HL-60 (cell line): ENCODE data around the gene CD44.

Experiments
- DNase-seq, 2 experiments: peaks; one replicate each; pipeline ENCODE4 v3.0.0-alpha.2; 2010 to 2020; ENCODE audit warnings: low read depth in 1 of 2, low spot score in 1 of 2
- H3K27ac ChIP-seq: fragments of 250-450 bp; sonication (Bioruptor Pico); replicated peaks from 2 replicates; pipeline ENCODE4 v1.5.1; 2020; ENCODE audit warnings: mild to moderate bottlenecking, moderate library complexity
- H3K27me3 ChIP-seq: fragments of 250-450 bp; sonication (Bioruptor Pico); 2 replicates; pipeline ENCODE4 v1.5.1; 2021; ENCODE audit warnings: mild to moderate bottlenecking, moderate library complexity; ENCODE audit not compliant: insufficient read depth, poor library complexity, severe bottlenecking
- H3K4me3 ChIP-seq: replicated peaks from 2 replicates; pipeline ENCODE4 v1.5.1; 2011; ENCODE audit warnings: mild to moderate bottlenecking, control low read depth, low read length; ENCODE audit not compliant: insufficient read depth
- GABPA ChIP-seq: IDR thresholded peaks from 2 replicates; pipeline ENCODE4 v1.6.1; 2012; ENCODE audit warnings: low read depth
- POLR2AphosphoS5 ChIP-seq: IDR thresholded peaks from 2 replicates; pipeline ENCODE4 v1.6.1; 2012; ENCODE audit warnings: low read depth
- SPI1 ChIP-seq: IDR thresholded peaks from 2 replicates; pipeline ENCODE4 v1.6.1; 2012; ENCODE audit warnings: low read depth, mild to moderate bottlenecking, borderline replicate concordance
- TF ChIP-seq, protein P1 (sequence below): IDR thresholded peaks from one replicate; pipeline ENCODE4 v1.5.1; 2011; ENCODE audit warnings: low read length, control low read depth, inconsistent platforms; ENCODE audit not compliant: insufficient read depth
- TF ChIP-seq, protein P2 (sequence below): IDR thresholded peaks from 2 replicates; pipeline ENCODE4 v1.6.1; 2012; ENCODE audit warnings: low read depth; ENCODE audit not compliant: insufficient replicate concordance

CD44 gene

DNA sequence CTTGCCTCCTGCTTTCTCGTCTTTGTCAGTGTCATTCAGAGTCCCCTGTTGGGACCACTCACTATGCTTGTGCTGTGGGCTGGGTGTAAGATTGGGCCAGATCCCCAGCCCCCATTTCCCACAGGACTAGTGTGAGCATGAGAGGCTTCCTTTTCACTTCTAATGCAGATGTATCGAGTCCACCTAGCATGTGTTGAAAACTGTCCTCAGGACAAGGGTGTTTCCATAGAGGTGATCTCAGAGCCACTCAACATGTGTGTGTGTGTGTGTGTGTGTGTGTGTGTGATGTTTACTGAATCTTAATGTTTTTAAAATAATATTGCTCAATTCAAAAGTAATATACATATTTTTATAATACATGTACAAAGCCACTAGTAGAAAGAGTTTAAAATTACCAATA lies 11.4 kb upstream of the CD44 start:
- Histone ChIP-seq H3K4me3 (no peak overlapping the region), H3K27me3 (no peaks in the 10 kb centered on the region), H3K27ac (no peak overlapping the region)
- TF ChIP-seq, protein P1, sequence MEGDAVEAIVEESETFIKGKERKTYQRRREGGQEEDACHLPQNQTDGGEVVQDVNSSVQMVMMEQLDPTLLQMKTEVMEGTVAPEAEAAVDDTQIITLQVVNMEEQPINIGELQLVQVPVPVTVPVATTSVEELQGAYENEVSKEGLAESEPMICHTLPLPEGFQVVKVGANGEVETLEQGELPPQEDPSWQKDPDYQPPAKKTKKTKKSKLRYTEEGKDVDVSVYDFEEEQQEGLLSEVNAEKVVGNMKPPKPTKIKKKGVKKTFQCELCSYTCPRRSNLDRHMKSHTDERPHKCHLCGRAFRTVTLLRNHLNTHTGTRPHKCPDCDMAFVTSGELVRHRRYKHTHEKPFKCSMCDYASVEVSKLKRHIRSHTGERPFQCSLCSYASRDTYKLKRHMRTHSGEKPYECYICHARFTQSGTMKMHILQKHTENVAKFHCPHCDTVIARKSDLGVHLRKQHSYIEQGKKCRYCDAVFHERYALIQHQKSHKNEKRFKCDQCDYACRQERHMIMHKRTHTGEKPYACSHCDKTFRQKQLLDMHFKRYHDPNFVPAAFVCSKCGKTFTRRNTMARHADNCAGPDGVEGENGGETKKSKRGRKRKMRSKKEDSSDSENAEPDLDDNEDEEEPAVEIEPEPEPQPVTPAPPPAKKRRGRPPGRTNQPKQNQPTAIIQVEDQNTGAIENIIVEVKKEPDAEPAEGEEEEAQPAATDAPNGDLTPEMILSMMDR, result no peak
- TF ChIP-seq, protein P2, sequence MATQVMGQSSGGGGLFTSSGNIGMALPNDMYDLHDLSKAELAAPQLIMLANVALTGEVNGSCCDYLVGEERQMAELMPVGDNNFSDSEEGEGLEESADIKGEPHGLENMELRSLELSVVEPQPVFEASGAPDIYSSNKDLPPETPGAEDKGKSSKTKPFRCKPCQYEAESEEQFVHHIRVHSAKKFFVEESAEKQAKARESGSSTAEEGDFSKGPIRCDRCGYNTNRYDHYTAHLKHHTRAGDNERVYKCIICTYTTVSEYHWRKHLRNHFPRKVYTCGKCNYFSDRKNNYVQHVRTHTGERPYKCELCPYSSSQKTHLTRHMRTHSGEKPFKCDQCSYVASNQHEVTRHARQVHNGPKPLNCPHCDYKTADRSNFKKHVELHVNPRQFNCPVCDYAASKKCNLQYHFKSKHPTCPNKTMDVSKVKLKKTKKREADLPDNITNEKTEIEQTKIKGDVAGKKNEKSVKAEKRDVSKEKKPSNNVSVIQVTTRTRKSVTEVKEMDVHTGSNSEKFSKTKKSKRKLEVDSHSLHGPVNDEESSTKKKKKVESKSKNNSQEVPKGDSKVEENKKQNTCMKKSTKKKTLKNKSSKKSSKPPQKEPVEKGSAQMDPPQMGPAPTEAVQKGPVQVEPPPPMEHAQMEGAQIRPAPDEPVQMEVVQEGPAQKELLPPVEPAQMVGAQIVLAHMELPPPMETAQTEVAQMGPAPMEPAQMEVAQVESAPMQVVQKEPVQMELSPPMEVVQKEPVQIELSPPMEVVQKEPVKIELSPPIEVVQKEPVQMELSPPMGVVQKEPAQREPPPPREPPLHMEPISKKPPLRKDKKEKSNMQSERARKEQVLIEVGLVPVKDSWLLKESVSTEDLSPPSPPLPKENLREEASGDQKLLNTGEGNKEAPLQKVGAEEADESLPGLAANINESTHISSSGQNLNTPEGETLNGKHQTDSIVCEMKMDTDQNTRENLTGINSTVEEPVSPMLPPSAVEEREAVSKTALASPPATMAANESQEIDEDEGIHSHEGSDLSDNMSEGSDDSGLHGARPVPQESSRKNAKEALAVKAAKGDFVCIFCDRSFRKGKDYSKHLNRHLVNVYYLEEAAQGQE, result no peak
- no peak for DNase-seq

DNA sequence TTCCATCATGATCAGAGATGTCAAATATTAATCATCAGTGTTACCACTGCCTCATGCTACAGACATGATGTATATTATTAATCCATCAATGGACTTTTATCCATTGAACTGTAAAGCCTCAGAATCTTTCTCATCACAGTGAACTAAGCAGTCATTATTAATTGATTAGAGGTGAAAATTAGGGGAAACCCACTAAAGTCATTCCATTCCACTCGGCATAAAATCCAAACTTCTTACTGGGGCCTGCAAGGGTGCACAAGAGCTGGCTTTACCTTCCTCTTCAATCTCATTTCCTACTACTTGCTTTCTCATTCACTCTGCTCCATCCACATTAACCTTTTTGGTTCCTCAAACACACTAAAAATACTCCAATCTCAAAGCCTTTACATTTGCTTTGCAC lies 7.9 kb upstream of the CD44 start:
- Histone ChIP-seq H3K4me3 (no peak overlapping the region), H3K27me3 (no peaks in the 10 kb centered on the region), H3K27ac (no peak overlapping the region)
- TF ChIP-seq GABPA (no peak), SPI1 (no peak), POLR2AphosphoS5 (no peak)
- TF ChIP-seq, protein P2, result no peak
- TF ChIP-seq, protein P1, result no peak
- DNase-seq, result no peak

DNA sequence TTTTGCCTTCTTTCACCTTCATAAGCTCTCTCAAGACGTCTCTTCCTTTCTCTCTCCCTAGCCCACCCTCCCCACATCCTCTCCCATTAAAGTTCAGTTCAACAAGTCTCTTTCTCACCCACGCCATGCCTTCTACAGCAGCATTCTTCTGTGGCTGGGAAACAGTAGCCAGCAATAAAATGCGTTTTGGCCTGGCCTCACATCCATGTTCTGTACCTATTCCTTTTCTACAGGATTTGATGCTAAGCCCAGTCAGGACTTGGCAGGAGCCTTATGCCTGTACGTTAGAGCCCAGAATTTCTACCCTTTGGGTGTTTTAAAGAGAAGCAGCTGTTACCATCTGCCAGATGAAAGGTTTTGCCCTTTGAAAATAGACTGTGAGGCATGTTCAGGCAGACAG lies 7.1 kb upstream of the CD44 start:
- Histone ChIP-seq H3K27me3 (no peaks in the 10 kb centered on the region), H3K27ac (no peak overlapping the region), H3K4me3 (no peak overlapping the region)
- no peak for DNase-seq
- TF ChIP-seq, protein P2, result no peak
- TF ChIP-seq GABPA (no peak), SPI1 (no peak), POLR2AphosphoS5 (no peak)
- TF ChIP-seq, protein P1, result no peak
